ENCODE data around the gene CCNL2.
"Not testable (repeated sequence)": the region's sequence is repeated elsewhere in the genome, so short reads cannot be mapped to it uniquely, and the experiment has no call there.

Gene CCNL2

DNA sequence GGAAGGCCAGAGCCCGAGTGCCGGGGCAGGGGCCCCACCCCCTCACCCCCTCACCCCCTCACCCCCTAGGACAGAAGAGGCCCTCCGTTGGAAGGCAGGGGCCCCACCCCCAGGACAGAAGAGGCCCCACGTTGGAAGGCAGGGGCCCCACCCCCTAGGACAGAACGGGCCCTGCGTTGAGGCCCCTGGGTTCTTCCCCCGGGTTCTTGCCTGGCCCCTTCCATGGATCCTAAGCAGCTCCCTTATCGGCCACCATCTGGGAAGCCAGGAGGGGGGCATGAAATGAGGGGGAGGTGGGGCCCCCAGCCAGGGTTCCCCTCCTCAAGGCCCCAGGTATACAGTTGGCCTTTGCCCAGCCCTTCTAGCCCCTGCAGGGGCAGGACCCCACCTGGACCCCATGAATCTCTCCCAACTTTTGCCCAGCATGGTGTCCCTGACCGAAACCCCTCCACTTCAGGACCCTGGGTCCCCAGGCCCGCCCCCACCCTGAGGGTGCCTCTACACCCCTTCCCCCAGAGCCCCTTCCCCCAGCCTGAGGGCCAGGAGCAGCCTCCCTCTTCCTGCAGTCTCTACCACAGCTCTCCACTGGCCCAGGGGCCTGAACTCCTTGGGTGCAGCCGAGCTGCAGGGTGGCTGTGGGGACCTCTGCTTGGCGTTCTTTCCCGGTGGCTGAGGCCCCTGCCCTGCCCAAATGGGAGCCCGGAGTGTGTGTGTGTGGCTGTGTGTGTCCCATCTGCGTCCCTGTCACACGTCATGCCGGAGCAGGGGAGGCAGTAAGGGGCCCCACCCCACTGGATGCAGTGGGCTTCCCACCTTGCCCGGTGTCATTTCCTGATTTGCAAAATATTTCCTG lies 32.1 kb upstream of the CCNL2 start:
- Histone ChIP-seq H3K4me3 (ENCODE audit: low read depth in 1 of 2, low read length in 2 of 2) (peak overlapping the region in 1 of 2 donors; percentile 60), H3K9me3 (ENCODE audit: control insufficient read depth in 1 of 2, low read length in 2 of 2) (no peaks in the 10 kb centered on the region), H3K27ac (ENCODE audit: low read length) (peak overlapping the region; percentile 60), H3K4me1 (ENCODE audit: control insufficient read depth in 1 of 2, insufficient read depth in 2 of 2, low read length in 2 of 2) (peaks cover 10 to 66% of the 10 kb centered on the region in 2 donors), H3K36me3 (ENCODE audit: control insufficient read depth in 1 of 2, insufficient read depth in 2 of 2, low read length in 2 of 2) (no peaks in the 10 kb centered on the region), H3K27me3 (ENCODE audit: low read depth, low read length) (no peaks in the 10 kb centered on the region)

DNA sequence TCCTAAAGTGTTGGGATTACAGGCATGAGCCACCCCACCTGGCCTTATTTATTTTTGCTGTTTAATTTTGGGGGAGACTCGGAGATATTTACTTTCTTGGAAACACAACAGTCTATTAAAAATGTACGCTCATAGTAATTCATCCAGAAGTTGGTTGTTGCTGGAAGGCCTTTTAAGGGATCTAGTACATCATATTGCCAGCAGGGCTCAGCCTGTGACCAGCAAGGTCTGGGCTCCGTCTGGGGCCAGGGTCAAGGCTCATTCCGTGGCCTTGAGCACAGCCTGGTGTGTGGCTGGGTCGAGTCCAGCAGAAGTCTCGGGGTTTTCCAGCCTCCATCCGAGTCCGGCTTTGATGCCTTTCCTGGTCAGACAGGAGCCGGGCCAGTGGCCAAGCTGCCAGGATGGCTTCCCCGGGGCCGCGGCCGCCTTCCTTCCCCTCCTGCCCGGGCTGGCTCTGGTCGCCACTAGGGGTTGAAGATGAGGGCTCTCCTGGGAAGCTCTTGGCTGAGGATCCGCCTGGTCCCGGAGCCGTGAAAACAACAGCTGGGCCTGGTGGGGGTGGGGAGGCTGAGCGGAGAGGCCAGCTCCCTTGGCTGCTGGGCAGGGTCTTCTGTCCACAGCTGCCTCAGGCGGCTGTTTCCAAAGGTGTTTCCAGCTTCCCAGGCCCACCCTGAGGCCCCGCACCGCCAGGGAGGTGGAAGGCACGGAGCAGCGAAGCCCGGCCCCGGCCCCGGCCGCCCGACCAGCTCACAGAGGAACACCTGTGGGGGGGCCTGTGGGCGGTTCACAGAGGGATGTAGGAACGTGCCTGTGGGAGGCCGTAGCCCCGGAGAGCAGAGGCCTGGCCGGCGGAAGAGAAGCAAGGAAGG lies 31.2 kb upstream of the CCNL2 start:
- Histone ChIP-seq H3K4me1 (ENCODE audit: control insufficient read depth in 1 of 2, insufficient read depth in 2 of 2, low read length in 2 of 2) (peaks cover 10 to 61% of the 10 kb centered on the region in 2 donors), H3K36me3 (ENCODE audit: control insufficient read depth in 1 of 2, insufficient read depth in 2 of 2, low read length in 2 of 2) (no peaks in the 10 kb centered on the region), H3K4me3 (ENCODE audit: low read depth in 1 of 2, low read length in 2 of 2) (peak overlapping the region in 1 of 2 donors; percentile 23), H3K27ac (ENCODE audit: low read length) (peak overlapping the region; percentile 62), H3K9me3 (ENCODE audit: control insufficient read depth in 1 of 2, low read length in 2 of 2) (no peaks in the 10 kb centered on the region), H3K27me3 (ENCODE audit: low read depth, low read length) (no peaks in the 10 kb centered on the region)

DNA sequence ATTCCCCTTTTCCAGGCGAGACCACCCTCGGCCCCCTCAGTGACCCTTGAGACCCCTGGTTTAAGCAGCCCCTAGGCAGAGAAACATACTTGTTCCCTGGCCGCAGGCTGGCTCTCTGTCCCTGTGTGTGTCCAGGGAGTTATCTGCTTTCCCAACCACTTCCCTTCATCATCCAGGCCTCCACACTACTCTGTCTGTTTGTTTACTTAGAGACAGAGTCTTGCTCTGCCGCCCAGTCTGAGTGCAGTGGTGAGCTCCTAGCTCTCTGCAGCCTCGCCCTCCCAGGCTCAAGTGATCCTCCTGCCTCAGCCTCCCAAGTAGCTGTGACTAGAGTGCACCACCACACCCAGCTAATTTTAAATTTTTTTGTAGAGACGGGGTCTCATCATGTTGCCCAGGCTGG lies 30.5 kb upstream of the CCNL2 start:
- no peaks in the 10 kb centered on the region for H3K27me3 ChIP-seq (ENCODE audit: low read depth, low read length)
- peaks cover 10 to 54% of the 10 kb centered on the region in 2 donors for H3K4me1 ChIP-seq (ENCODE audit: control insufficient read depth in 1 of 2, insufficient read depth in 2 of 2, low read length in 2 of 2)
- peak overlapping the region; percentile 62 for H3K27ac ChIP-seq (ENCODE audit: low read length)

DNA sequence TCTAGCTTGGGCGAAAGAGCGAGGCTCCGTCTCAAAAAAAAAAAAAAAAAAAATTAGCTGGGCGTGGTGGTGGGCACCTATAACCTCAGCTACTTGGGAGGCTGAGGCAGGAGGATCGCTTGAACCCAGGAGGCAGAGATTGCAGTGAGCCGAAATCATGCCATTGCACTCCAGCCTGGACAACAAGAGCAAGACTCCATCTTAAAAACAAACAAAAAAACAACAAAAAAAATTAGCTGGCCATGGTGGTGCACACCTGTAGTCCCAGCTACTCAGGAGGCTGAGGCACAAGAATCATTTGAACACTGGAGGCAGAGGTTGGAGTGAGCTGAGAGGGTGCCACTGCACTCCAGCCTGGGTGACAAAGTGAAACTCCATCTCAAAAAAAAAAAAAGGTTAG lies 29.8 kb upstream of the CCNL2 start:
- H3K9me3 ChIP-seq (ENCODE audit: control insufficient read depth in 1 of 2, low read length in 2 of 2); H3K4me3 ChIP-seq (ENCODE audit: low read depth in 1 of 2, low read length in 2 of 2); H3K36me3 ChIP-seq (ENCODE audit: control insufficient read depth in 1 of 2, insufficient read depth in 2 of 2, low read length in 2 of 2); H3K27ac ChIP-seq (ENCODE audit: low read length); H3K27me3 ChIP-seq (ENCODE audit: low read depth, low read length): not testable (repeated sequence)
- peaks cover 9 to 47% of the 10 kb centered on the region in 2 donors for H3K4me1 ChIP-seq (ENCODE audit: control insufficient read depth in 1 of 2, insufficient read depth in 2 of 2, low read length in 2 of 2)

More for the DNA sequence above, 30.5 kb upstream of the CCNL2 start:
- no peaks in the 10 kb centered on the region for H3K36me3 ChIP-seq (ENCODE audit: control insufficient read depth in 1 of 2, insufficient read depth in 2 of 2, low read length in 2 of 2)
- no peaks in the 10 kb centered on the region for H3K9me3 ChIP-seq (ENCODE audit: control insufficient read depth in 1 of 2, low read length in 2 of 2)
- peak overlapping the region in 1 of 2 donors; percentile 23 for H3K4me3 ChIP-seq (ENCODE audit: low read depth in 1 of 2, low read length in 2 of 2)

DNA sequence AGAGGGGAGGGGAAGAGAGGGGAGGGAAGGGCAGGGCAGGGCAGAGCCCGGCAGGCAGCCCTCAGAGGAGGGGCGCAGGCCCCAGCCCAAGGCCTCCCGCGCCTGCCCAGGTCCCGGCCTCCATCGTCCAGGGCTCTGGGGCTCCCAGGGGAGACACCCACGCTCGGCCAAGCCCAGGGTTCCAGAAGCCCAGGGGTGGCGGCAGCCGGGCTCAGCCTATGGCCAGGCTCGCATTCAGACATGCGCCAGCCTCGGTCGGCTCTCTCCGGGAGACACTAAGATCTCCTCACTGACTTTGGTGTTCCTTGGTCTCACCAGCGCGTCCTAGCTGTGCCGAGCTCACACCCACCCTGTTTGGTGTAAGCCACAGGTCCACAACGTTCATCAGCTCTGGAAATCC lies 29.0 kb upstream of the CCNL2 start:
- H3K9me3 ChIP-seq (ENCODE audit: control insufficient read depth in 1 of 2, low read length in 2 of 2) = no peaks in the 10 kb centered on the region
- no peaks in the 10 kb centered on the region for H3K36me3 ChIP-seq (ENCODE audit: control insufficient read depth in 1 of 2, insufficient read depth in 2 of 2, low read length in 2 of 2)
- H3K27me3 ChIP-seq (ENCODE audit: low read depth, low read length) = no peaks in the 10 kb centered on the region
- H3K4me3 ChIP-seq (ENCODE audit: low read depth in 1 of 2, low read length in 2 of 2) = no peak overlapping the region
- no peak overlapping the region for H3K27ac ChIP-seq (ENCODE audit: low read length)
- H3K4me1 ChIP-seq (ENCODE audit: control insufficient read depth in 1 of 2, insufficient read depth in 2 of 2, low read length in 2 of 2) = peaks cover 4 to 39% of the 10 kb centered on the region in 2 donors

DNA sequence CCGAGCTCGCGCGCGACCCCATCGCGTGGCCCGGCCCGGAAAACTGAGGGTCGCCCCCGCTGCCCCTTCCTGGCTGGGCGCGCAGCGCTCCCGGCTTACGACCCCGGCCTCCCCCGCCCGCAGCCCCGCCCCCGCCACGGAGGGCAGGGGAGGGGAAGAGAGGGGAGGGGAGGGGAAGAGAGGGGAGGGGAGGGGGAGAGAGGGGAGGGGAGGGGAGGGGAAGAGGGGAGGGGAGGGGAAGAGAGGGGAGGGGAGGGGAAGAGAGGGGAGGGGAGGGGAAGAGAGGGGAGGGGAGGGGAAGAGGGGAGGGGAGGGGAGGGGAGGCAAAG lies 28.6 kb upstream of the CCNL2 start:
- H3K4me3 ChIP-seq (ENCODE audit: low read depth in 1 of 2, low read length in 2 of 2) = no peak overlapping the region
- no peaks in the 10 kb centered on the region for H3K36me3 ChIP-seq (ENCODE audit: control insufficient read depth in 1 of 2, insufficient read depth in 2 of 2, low read length in 2 of 2)
- H3K4me1 ChIP-seq (ENCODE audit: control insufficient read depth in 1 of 2, insufficient read depth in 2 of 2, low read length in 2 of 2) = peaks cover 4 to 35% of the 10 kb centered on the region in 2 donors
- H3K27me3 ChIP-seq (ENCODE audit: low read depth, low read length) = no peaks in the 10 kb centered on the region
- no peak overlapping the region for H3K27ac ChIP-seq (ENCODE audit: low read length)
- H3K9me3 ChIP-seq (ENCODE audit: control insufficient read depth in 1 of 2, low read length in 2 of 2) = no peaks in the 10 kb centered on the region

DNA sequence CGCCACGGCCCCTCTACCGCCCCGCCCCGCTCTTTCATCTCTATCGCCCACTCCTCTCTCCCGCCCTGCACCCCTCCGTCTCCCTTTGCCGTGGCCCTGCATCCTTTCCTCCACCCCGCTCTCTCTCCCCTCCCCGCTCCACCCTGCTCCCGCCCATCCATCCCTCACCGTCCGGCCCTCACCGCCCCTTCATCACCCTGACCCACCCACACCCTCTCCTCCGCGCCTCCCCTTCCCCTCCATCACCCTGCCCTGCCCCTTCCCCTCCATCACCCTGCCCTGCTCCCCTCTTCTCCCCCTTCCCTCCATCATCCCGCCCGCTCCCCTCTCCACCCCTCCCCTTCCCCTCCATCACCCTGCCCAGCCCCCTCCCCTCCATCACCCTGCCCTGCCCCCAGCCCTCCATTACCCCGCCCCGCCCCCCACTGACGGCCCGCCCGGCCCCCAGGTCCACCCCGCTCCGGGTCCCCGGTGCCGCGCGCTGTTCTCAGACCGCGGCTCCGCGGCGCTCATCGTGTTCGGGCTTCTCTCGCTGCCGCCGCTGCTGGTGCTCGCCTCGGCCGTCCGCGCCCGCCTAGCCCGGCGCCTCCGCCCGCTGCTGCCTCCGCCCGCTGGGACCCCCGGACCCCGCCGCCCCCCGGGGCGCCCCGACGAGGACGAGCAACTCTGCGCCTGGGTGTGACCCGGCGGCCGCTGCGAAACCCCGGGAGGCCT lies 28.1 kb upstream of the CCNL2 start:
- Histone ChIP-seq H3K27ac (ENCODE audit: low read length) (no peak overlapping the region), H3K9me3 (ENCODE audit: control insufficient read depth in 1 of 2, low read length in 2 of 2) (no peaks in the 10 kb centered on the region), H3K27me3 (ENCODE audit: low read depth, low read length) (no peaks in the 10 kb centered on the region), H3K4me1 (ENCODE audit: control insufficient read depth in 1 of 2, insufficient read depth in 2 of 2, low read length in 2 of 2) (peaks cover 4 to 30% of the 10 kb centered on the region in 2 donors), H3K36me3 (ENCODE audit: control insufficient read depth in 1 of 2, insufficient read depth in 2 of 2, low read length in 2 of 2) (no peaks in the 10 kb centered on the region), H3K4me3 (ENCODE audit: low read depth in 1 of 2, low read length in 2 of 2) (no peak overlapping the region)

DNA sequence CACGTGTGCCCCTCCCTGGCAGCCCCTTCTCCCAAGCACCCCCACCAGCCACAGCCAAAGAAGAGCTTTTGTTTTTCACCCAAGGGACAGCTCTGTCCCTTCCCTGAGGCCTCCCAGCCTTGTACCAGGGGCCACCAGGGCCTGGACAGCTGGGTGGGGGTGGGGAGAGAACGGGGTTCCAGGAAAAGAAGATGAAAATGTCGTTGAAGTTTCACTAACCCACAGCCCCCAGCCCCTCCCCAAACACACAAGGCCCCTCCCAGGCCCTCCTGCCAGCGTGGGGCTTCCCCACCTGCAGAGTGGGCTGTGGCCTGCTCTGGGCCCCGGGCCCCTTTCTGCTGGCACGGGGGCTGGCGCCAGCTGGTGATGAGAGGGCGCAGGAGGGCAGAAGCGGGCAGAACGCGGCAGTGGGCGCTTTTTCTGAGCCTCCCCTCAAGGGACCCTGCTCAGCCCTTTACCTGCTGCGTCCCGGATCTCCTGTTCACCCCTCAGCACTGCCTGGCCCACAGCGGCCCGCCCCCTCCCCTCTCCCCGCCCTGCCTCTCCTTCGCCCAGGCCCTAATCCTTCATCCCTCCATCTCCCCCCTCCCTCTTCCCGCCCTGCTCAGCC lies 27.5 kb upstream of the CCNL2 start:
- no peaks in the 10 kb centered on the region for H3K27me3 ChIP-seq (ENCODE audit: low read depth, low read length)
- H3K27ac ChIP-seq (ENCODE audit: low read length) = no peak overlapping the region
- H3K4me1 ChIP-seq (ENCODE audit: control insufficient read depth in 1 of 2, insufficient read depth in 2 of 2, low read length in 2 of 2) = peaks cover 4 to 27% of the 10 kb centered on the region in 2 donors
- no peaks in the 10 kb centered on the region for H3K9me3 ChIP-seq (ENCODE audit: control insufficient read depth in 1 of 2, low read length in 2 of 2)
- H3K36me3 ChIP-seq (ENCODE audit: control insufficient read depth in 1 of 2, insufficient read depth in 2 of 2, low read length in 2 of 2) = no peaks in the 10 kb centered on the region
- no peak overlapping the region for H3K4me3 ChIP-seq (ENCODE audit: low read depth in 1 of 2, low read length in 2 of 2)

DNA sequence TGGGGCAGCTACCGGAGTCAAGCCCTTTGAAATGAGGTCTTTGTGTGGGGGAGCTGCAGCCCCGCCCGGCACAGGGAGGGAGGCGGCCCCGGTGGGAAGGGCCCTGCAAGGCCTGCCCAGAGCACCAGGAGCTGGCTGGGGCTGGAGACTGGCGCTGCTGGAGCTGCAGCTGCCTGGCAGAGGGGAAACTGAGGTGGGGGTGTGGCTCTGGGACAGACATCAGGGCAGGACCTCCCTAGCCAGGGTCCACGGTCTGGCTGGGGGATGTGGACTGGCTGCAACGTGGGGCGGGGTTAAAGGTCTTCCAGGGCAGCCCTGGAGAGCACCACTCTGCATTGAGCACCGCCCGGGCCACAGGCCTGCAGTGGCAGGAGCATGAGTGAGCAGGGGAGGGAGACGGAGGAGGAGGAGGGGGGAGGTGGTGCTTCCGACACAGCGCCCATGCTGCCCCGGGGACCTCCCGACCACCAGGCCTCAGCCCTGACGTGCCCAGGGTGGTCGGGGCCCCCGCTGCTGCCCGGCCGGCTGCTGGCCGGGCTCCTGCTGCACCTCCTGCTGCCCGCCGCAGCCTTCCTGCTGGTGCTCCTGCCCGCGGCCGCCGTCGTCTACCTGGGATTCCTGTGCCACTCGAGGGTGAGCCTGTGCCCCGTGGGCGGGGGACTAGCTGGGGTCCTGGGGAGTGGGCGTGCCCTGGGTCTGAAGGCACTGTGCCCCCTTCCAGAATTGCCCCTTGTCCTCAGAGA lies 26.8 kb upstream of the CCNL2 start:
- Histone ChIP-seq H3K9me3 (ENCODE audit: control insufficient read depth in 1 of 2, low read length in 2 of 2) (no peaks in the 10 kb centered on the region), H3K4me3 (ENCODE audit: low read depth in 1 of 2, low read length in 2 of 2) (no peak overlapping the region), H3K27ac (ENCODE audit: low read length) (no peak overlapping the region), H3K4me1 (ENCODE audit: control insufficient read depth in 1 of 2, insufficient read depth in 2 of 2, low read length in 2 of 2) (peaks cover 4 to 24% of the 10 kb centered on the region in 2 donors), H3K27me3 (ENCODE audit: low read depth, low read length) (no peaks in the 10 kb centered on the region), H3K36me3 (ENCODE audit: control insufficient read depth in 1 of 2, insufficient read depth in 2 of 2, low read length in 2 of 2) (no peaks in the 10 kb centered on the region)

DNA sequence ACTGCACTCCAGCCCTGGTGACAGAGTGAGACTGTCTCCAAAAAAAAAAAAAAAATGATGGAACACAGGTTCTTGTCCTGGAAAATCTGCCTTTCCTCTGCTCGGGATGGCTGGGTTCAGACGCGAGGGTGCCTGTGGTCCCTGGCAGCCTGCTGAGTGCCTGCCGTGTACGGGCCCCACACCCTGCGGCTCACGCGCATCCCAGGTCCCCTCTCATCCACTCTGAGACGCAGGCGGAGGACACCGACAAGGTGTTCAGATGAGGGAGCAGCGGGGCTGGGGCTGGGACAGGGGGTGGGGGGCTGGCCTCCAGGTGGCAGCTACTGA lies 26.3 kb upstream of the CCNL2 start:
- Histone ChIP-seq H3K36me3 (ENCODE audit: control insufficient read depth in 1 of 2, insufficient read depth in 2 of 2, low read length in 2 of 2) (no peaks in the 10 kb centered on the region), H3K4me3 (ENCODE audit: low read depth in 1 of 2, low read length in 2 of 2) (no peak overlapping the region), H3K4me1 (ENCODE audit: control insufficient read depth in 1 of 2, insufficient read depth in 2 of 2, low read length in 2 of 2) (peaks cover 4 to 29% of the 10 kb centered on the region in 2 donors), H3K9me3 (ENCODE audit: control insufficient read depth in 1 of 2, low read length in 2 of 2) (no peaks in the 10 kb centered on the region), H3K27me3 (ENCODE audit: low read depth, low read length) (no peaks in the 10 kb centered on the region), H3K27ac (ENCODE audit: low read length) (no peak overlapping the region)
